Neural cell (in vitro differentiated cells): ENCODE results near the gene WDR17. TPM values are rescaled to one million over a fixed set of nuclear protein-coding genes. Genes with fewer than 3 reads are reported as not detected.

Experiments
- H2AFZ ChIP-seq: fragments of 200-600, 300-800 bp; sonication (generic), shearing (Covaris generic); 2 replicates; pipeline ENCODE4 v1.6.0; 2014; ENCODE audit warnings: low read depth, mild to moderate bottlenecking, antibody characterized with exemption, low read length, moderate library complexity
- H3F3A ChIP-seq: fragments of 200-600 bp; shearing (Covaris generic); 2 replicates; pipeline ENCODE4 v1.6.1; 2016; ENCODE audit warnings: mild to moderate bottlenecking, moderate library complexity, mixed read lengths, antibody characterized with exemption, low read length; ENCODE audit not compliant: insufficient read depth, poor library complexity, severe bottlenecking
- H3K27ac ChIP-seq: fragments of 200-600, 300-800 bp; sonication (generic), shearing (Covaris generic); 2 replicates; pipeline ENCODE4 v1.5.1; 2014; ENCODE audit warnings: mild to moderate bottlenecking, low read length, moderate library complexity
- H3K27me3 ChIP-seq: fragments of 300-800, 200-600 bp; sonication (generic), shearing (Covaris generic); 2 replicates; pipeline ENCODE4 v1.6.0; 2014; ENCODE audit warnings: mild to moderate bottlenecking, low read depth, low read length, moderate library complexity; ENCODE audit not compliant: insufficient read depth
- H3K36me3 ChIP-seq: fragments of 300-800, 200-600 bp; sonication (generic), shearing (Covaris generic); 2 replicates; pipeline ENCODE4 v1.5.1; 2014; ENCODE audit warnings: mild to moderate bottlenecking, antibody characterized with exemption, low read length, moderate library complexity; ENCODE audit not compliant: insufficient read depth
- H3K4me2 ChIP-seq: fragments of 300-800, 200-600 bp; sonication (generic), shearing (Covaris generic); 2 replicates; pipeline ENCODE4 v1.6.0; 2014; ENCODE audit warnings: mild to moderate bottlenecking, low read length
- H3K4me3 ChIP-seq: fragments of 300-800, 200-600 bp; sonication (generic), shearing (Covaris generic); 2 replicates; pipeline ENCODE4 v1.5.1; 2014; ENCODE audit warnings: mild to moderate bottlenecking, low read length, moderate library complexity
- H3K79me2 ChIP-seq: fragments of 200-600 bp; shearing (Covaris generic); replicated peaks from 2 replicates; pipeline ENCODE4 v1.6.0; 2014; ENCODE audit warnings: mild to moderate bottlenecking, low read length, moderate library complexity; ENCODE audit not compliant: insufficient read depth
- H3K9ac ChIP-seq: fragments of 300-800, 200-600 bp; sonication (generic), shearing (Covaris generic); 2 replicates; pipeline ENCODE4 v1.6.1; 2016; ENCODE audit warnings: mild to moderate bottlenecking, low read length, mixed read lengths
- H3K9me2 ChIP-seq: fragments of 200-600 bp; shearing (Covaris generic); 2 replicates; pipeline ENCODE4 v1.6.1; 2016; ENCODE audit warnings: mild to moderate bottlenecking, low read length, mixed read lengths; ENCODE audit not compliant: insufficient read depth
- H3K9me3 ChIP-seq: fragments of 200-600, 300-800 bp; sonication (generic), shearing (Covaris generic); 2 replicates; pipeline ENCODE4 v1.6.1; 2016; ENCODE audit warnings: mild to moderate bottlenecking, mixed run types, low read length, moderate library complexity, mixed read lengths
- H4K20me1 ChIP-seq: fragments of 200-600 bp; shearing (Covaris generic); 2 replicates; pipeline ENCODE4 v1.6.1; 2016; ENCODE audit warnings: mild to moderate bottlenecking, mixed run types; ENCODE audit not compliant: insufficient read depth
- EP300 ChIP-seq: fragments of 450-650 bp; conservative IDR thresholded peaks from 2 replicates; pipeline ENCODE4 v1.6.1; 2014; ENCODE audit warnings: antibody characterized with exemption, mild to moderate bottlenecking, moderate library complexity; ENCODE audit not compliant: poor library complexity, severe bottlenecking
- EZH2 ChIP-seq: fragments of 200-600, 300-800 bp; shearing (Covaris generic), sonication (generic); IDR thresholded peaks from 2 replicates; pipeline ENCODE4 v1.6.1; 2014; ENCODE audit warnings: antibody characterized with exemption, low read length, borderline replicate concordance, mild to moderate bottlenecking; ENCODE audit not compliant: insufficient read depth, poor library complexity, severe bottlenecking
- MXI1 ChIP-seq: fragments of 450-650 bp; conservative IDR thresholded peaks from 2 replicates; pipeline ENCODE4 v1.6.1; 2014; ENCODE audit warnings: antibody characterized with exemption, mild to moderate bottlenecking; ENCODE audit not compliant: poor library complexity, severe bottlenecking
- POLR2AphosphoS5 ChIP-seq: IDR thresholded peaks from 2 replicates; pipeline ENCODE4 v1.6.1; 2012
- RAD21 ChIP-seq: fragments of 450-650 bp; conservative IDR thresholded peaks from 2 replicates; pipeline ENCODE4 v1.6.1; 2014; ENCODE audit warnings: antibody characterized with exemption, mild to moderate bottlenecking, moderate library complexity
- SMC3 ChIP-seq: fragments of 450-650 bp; conservative IDR thresholded peaks from 2 replicates; pipeline ENCODE4 v1.6.1; 2014; ENCODE audit warnings: antibody characterized with exemption, mild to moderate bottlenecking, moderate library complexity; ENCODE audit not compliant: poor library complexity
- TAF1 ChIP-seq: IDR thresholded peaks from 2 replicates; pipeline ENCODE4 v1.6.1; 2012; ENCODE audit warnings: low read depth
- polyA plus RNA-seq: library from polyadenylated mRNA; depleted of rRNA; stranded (reverse); fragments of >200 nt; gene quantifications from 2 replicates; pipeline ENCODE4 v1.2.3, GENCODE V29; 2014
- TF ChIP-seq, protein P1 (sequence below): IDR thresholded peaks from 2 replicates; pipeline ENCODE4 v1.6.1; 2012; ENCODE audit warnings: borderline replicate concordance
- TF ChIP-seq, protein P2 (sequence below): fragments of 450-650 bp; IDR thresholded peaks from 2 replicates; pipeline ENCODE4 v1.5.1; 2014; ENCODE audit warnings: antibody characterized with exemption, mild to moderate bottlenecking, moderate library complexity; ENCODE audit not compliant: poor library complexity, severe bottlenecking

Gene WDR17
- polyA plus RNA-seq, 1 donor from 2014 or later = 59.1 TPM

GRCh38 chr4:176217510-176217909, 151.9 kb downstream of the WDR17 start:
- Histone ChIP-seq H3K4me2 (no peak overlapping the region), H3K27ac (no peak overlapping the region), H3K27me3 (no peaks in the 10 kb centered on the region), H3K9me2 (no peaks in the 10 kb centered on the region), H4K20me1 (no peaks in the 10 kb centered on the region), H3K4me3 (no peak overlapping the region), H2AFZ (no peak overlapping the region), H3K36me3 (no peaks in the 10 kb centered on the region), H3F3A (no peaks in the 10 kb centered on the region), H3K9ac (no peak overlapping the region), H3K79me2 (no peaks in the 10 kb centered on the region), H3K9me3 (no peaks in the 10 kb centered on the region)
- TF ChIP-seq MXI1 (no peak), EP300 (no peak), TAF1 (no peak), SMC3 (no peak), EZH2 (no peak), POLR2AphosphoS5 (no peak), RAD21 (no peak)
- TF ChIP-seq, protein P1, sequence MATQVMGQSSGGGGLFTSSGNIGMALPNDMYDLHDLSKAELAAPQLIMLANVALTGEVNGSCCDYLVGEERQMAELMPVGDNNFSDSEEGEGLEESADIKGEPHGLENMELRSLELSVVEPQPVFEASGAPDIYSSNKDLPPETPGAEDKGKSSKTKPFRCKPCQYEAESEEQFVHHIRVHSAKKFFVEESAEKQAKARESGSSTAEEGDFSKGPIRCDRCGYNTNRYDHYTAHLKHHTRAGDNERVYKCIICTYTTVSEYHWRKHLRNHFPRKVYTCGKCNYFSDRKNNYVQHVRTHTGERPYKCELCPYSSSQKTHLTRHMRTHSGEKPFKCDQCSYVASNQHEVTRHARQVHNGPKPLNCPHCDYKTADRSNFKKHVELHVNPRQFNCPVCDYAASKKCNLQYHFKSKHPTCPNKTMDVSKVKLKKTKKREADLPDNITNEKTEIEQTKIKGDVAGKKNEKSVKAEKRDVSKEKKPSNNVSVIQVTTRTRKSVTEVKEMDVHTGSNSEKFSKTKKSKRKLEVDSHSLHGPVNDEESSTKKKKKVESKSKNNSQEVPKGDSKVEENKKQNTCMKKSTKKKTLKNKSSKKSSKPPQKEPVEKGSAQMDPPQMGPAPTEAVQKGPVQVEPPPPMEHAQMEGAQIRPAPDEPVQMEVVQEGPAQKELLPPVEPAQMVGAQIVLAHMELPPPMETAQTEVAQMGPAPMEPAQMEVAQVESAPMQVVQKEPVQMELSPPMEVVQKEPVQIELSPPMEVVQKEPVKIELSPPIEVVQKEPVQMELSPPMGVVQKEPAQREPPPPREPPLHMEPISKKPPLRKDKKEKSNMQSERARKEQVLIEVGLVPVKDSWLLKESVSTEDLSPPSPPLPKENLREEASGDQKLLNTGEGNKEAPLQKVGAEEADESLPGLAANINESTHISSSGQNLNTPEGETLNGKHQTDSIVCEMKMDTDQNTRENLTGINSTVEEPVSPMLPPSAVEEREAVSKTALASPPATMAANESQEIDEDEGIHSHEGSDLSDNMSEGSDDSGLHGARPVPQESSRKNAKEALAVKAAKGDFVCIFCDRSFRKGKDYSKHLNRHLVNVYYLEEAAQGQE = no peak
- TF ChIP-seq, protein P2, sequence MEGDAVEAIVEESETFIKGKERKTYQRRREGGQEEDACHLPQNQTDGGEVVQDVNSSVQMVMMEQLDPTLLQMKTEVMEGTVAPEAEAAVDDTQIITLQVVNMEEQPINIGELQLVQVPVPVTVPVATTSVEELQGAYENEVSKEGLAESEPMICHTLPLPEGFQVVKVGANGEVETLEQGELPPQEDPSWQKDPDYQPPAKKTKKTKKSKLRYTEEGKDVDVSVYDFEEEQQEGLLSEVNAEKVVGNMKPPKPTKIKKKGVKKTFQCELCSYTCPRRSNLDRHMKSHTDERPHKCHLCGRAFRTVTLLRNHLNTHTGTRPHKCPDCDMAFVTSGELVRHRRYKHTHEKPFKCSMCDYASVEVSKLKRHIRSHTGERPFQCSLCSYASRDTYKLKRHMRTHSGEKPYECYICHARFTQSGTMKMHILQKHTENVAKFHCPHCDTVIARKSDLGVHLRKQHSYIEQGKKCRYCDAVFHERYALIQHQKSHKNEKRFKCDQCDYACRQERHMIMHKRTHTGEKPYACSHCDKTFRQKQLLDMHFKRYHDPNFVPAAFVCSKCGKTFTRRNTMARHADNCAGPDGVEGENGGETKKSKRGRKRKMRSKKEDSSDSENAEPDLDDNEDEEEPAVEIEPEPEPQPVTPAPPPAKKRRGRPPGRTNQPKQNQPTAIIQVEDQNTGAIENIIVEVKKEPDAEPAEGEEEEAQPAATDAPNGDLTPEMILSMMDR = no peak

DNA sequence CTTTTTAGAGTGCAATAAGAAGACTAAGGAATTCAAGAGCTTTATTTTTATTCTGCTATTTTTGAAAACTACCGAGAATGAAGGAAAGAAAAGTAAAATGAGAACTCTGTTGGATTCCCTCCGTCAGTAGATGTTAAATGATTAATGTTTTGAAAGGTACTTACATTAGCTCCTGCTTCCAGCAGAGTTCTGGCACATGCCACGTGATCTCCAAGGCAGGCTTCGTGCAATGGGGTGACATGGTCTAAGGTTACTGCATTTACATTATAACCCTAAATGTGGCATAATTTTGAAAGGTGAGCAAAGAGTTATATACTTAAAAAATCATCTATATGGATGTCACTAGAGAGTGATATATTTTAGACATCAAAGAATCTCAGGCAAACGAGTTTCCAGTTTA, 156.5 kb downstream of the WDR17 start:
- H4K20me1 ChIP-seq = no peaks in the 10 kb centered on the region
- H3F3A ChIP-seq = no peaks in the 10 kb centered on the region
- H3K27ac ChIP-seq = peak overlapping the region; percentile 21
- H2AFZ ChIP-seq = no peak overlapping the region
- H3K27me3 ChIP-seq = no peaks in the 10 kb centered on the region
- no peaks in the 10 kb centered on the region for H3K9me3 ChIP-seq
- TF ChIP-seq SMC3 (no peak), EP300 (peak; percentile 54)
- H3K9ac ChIP-seq = no peak overlapping the region
- no peaks in the 10 kb centered on the region for H3K36me3 ChIP-seq
- H3K79me2 ChIP-seq = no peaks in the 10 kb centered on the region
- H3K4me3 ChIP-seq = peak overlapping the region; percentile 22
- no peaks in the 10 kb centered on the region for H3K9me2 ChIP-seq
- H3K4me2 ChIP-seq = no peak overlapping the region

GRCh38 chr4:176223561-176223960, 157.9 kb downstream of the WDR17 start:
- Histone ChIP-seq H3K79me2 (no peaks in the 10 kb centered on the region), H4K20me1 (no peaks in the 10 kb centered on the region), H3K9me2 (no peaks in the 10 kb centered on the region), H3K4me2 (no peak overlapping the region), H3F3A (no peaks in the 10 kb centered on the region), H3K36me3 (no peaks in the 10 kb centered on the region), H3K9me3 (no peaks in the 10 kb centered on the region), H2AFZ (no peak overlapping the region), H3K27ac (no peak overlapping the region), H3K27me3 (no peaks in the 10 kb centered on the region), H3K9ac (no peak overlapping the region), H3K4me3 (no peak overlapping the region)
- TF ChIP-seq EP300 (no peak), SMC3 (no peak), EZH2 (no peak), MXI1 (no peak), TAF1 (no peak), RAD21 (no peak), POLR2AphosphoS5 (no peak)
- TF ChIP-seq, protein P2 = no peak
- TF ChIP-seq, protein P1 = no peak
